ENCODE results near the gene HNF4A. TPM values are rescaled to one million over a fixed set of nuclear protein-coding genes. Genes with fewer than 3 reads are reported as not detected.

Gene HNF4A
- total and polyA plus RNA-seq, 2 of the 13 experiments (the other 11 are each of a cell fraction or from before 2014, with no cell fraction given) = 80.9 to 169 TPM

- TF ChIP-seq IRF2 (CRISPR knock-in tag; IDR thresholded peaks at IDR 0.05) (peak; percentile 76; the same call in 1 of the 2 replicates), ZNF724P (CRISPR knock-in tag; IDR thresholded peaks at IDR 0.05; ENCODE audit: borderline replicate concordance) (0 out of 2 replicates have a peak, but pooled peaks have one; percentile 67), KLF11 (CRISPR knock-in tag; IDR thresholded peaks at IDR 0.05) (no peak; the same call in 1 of the 2 replicates), UBTF (CRISPR knock-in tag; IDR thresholded peaks at IDR 0.05) (peak; percentile 89), IRX3 (CRISPR knock-in tag; IDR thresholded peaks at IDR 0.05; ENCODE audit: borderline replicate concordance, low read depth) (no peak), ZNF781 (CRISPR knock-in tag; IDR thresholded peaks at IDR 0.05; ENCODE audit: borderline replicate concordance, not compliant biosample characterization) (peak; percentile 10), ZNF251 (CRISPR knock-in tag; IDR thresholded peaks at IDR 0.05) (peak; percentile 65; the same call in 1 of the 2 replicates), ZNF703 (CRISPR knock-in tag; IDR thresholded peaks at IDR 0.05; ENCODE audit: borderline replicate concordance) (0 out of 2 replicates have a peak, but pooled peaks have one; percentile 12), ZNF256 (CRISPR knock-in tag; conservative IDR thresholded peaks at IDR 0.05) (peak; percentile 96; the same call in 1 of the 2 replicates), ZNF775 (CRISPR knock-in tag; IDR thresholded peaks at IDR 0.05; ENCODE audit: borderline replicate concordance) (peak; percentile 80; the same call in 1 of the 2 replicates), ZBTB8A (CRISPR knock-in tag; IDR thresholded peaks at IDR 0.05; ENCODE audit: borderline replicate concordance, low read depth) (peak; percentile 84; the same call in 1 of the 2 replicates), DNMT3B (CRISPR knock-in tag; conservative IDR thresholded peaks at IDR 0.05) (peak; percentile 93), MED1 (CRISPR knock-in tag; IDR thresholded peaks at IDR 0.05) (peak; percentile 90), HNF4G (IDR thresholded peaks at IDR 0.05; ENCODE audit: borderline replicate concordance, low read depth, low read length) (no peak), HNF4G (CRISPR knock-in tag; IDR thresholded peaks at IDR 0.05; ENCODE audit: borderline replicate concordance, low read depth) (peak; percentile 62; the same call in 1 of the 2 replicates)
- TF ChIP-seq, protein P1, sequence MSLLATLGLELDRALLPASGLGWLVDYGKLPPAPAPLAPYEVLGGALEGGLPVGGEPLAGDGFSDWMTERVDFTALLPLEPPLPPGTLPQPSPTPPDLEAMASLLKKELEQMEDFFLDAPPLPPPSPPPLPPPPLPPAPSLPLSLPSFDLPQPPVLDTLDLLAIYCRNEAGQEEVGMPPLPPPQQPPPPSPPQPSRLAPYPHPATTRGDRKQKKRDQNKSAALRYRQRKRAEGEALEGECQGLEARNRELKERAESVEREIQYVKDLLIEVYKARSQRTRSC (CRISPR knock-in tag; IDR thresholded peaks at IDR 0.05; ENCODE audit: low read depth) = 0 out of 2 replicates have a peak, but pooled peaks have one; percentile 76
- TF ChIP-seq, protein P2, sequence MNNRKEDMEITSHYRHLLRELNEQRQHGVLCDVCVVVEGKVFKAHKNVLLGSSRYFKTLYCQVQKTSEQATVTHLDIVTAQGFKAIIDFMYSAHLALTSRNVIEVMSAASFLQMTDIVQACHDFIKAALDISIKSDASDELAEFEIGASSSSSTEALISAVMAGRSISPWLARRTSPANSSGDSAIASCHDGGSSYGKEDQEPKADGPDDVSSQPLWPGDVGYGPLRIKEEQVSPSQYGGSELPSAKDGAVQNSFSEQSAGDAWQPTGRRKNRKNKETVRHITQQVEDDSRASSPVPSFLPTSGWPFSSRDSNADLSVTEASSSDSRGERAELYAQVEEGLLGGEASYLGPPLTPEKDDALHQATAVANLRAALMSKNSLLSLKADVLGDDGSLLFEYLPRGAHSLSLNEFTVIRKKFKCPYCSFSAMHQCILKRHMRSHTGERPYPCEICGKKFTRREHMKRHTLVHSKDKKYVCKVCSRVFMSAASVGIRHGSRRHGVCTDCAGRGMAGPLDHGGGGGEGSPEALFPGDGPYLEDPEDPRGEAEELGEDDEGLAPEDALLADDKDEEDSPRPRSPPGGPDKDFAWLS (CRISPR knock-in tag; IDR thresholded peaks at IDR 0.05; ENCODE audit: borderline replicate concordance) = peak; percentile 87; the same call in 1 of the 2 replicates
- TF ChIP-seq, protein P3, sequence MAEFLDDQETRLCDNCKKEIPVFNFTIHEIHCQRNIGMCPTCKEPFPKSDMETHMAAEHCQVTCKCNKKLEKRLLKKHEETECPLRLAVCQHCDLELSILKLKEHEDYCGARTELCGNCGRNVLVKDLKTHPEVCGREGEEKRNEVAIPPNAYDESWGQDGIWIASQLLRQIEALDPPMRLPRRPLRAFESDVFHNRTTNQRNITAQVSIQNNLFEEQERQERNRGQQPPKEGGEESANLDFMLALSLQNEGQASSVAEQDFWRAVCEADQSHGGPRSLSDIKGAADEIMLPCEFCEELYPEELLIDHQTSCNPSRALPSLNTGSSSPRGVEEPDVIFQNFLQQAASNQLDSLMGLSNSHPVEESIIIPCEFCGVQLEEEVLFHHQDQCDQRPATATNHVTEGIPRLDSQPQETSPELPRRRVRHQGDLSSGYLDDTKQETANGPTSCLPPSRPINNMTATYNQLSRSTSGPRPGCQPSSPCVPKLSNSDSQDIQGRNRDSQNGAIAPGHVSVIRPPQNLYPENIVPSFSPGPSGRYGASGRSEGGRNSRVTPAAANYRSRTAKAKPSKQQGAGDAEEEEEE (CRISPR knock-in tag; IDR thresholded peaks at IDR 0.05; ENCODE audit: borderline replicate concordance) = no peak
- TF ChIP-seq, protein P4, sequence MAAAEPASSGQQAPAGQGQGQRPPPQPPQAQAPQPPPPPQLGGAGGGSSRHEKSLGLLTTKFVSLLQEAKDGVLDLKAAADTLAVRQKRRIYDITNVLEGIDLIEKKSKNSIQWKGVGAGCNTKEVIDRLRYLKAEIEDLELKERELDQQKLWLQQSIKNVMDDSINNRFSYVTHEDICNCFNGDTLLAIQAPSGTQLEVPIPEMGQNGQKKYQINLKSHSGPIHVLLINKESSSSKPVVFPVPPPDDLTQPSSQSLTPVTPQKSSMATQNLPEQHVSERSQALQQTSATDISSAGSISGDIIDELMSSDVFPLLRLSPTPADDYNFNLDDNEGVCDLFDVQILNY (CRISPR knock-in tag; conservative IDR thresholded peaks at IDR 0.05) = no peak
Measured at GRCh38 chr20:44355498-44356352, at the start of gene HNF4A (continued).
